GM12874 (cell line): Measurements from ENCODE around the gene PRSS21.

ENCODE experiments used
- CTCF ChIP-seq: IDR thresholded peaks from 2 replicates; pipeline ENCODE4 v1.5.1; 2011; ENCODE audit warnings: low read depth, mild to moderate bottlenecking, control low read depth, low read length, moderate library complexity; ENCODE audit not compliant: insufficient read depth

Gene PRSS21

GRCh38 chr16:2777231-2777902, 39.7 kb upstream of the PRSS21 start, which contains the start of gene ELOB:
ELOB (minus strand) TSS chr16:2777280; CDS start chr16:2777239, 41 bp downstream.
- no peak for TF ChIP-seq CTCF

GRCh38 chr16:2777903-2778629, 39.0 kb upstream of the PRSS21 start:
- TF ChIP-seq CTCF = no peak

- TF ChIP-seq CTCF = no peak
Measured at GRCh38 chr16:2778630-2778958, 38.4 kb upstream of the PRSS21 start.

GRCh38 chr16:2779151-2779920, 37.7 kb upstream of the PRSS21 start:
- no peak for TF ChIP-seq CTCF

GRCh38 chr16:2779978-2780898, 36.8 kb upstream of the PRSS21 start:
- no peak for TF ChIP-seq CTCF

- no peak for TF ChIP-seq CTCF
Measured at GRCh38 chr16:2782583-2783351, 34.3 kb upstream of the PRSS21 start.
